ENCODE results near the gene MAN1C1. TPM values are rescaled to one million over a fixed set of nuclear protein-coding genes. Genes with fewer than 3 reads are reported as not detected.
A peak's percentile ranks its signal among the peaks of the same experiment; 100 is the strongest.

MAN1C1 gene
- total RNA-seq, 2 donors from 2014 or later, result 8.8 to 15.3 TPM

GRCh38 chr1:25829046-25829445 lies 212.5 kb downstream of the MAN1C1 start:
- no peak for DNase-seq (ENCODE audit: low spot score in 2 of 2)
- no peak overlapping the region for H3K27ac Mint-ChIP-seq
- H3K9me3 Mint-ChIP-seq, result no peaks in the 10 kb centered on the region
- no peak for ATAC-seq
- H3K36me3 Mint-ChIP-seq, result peaks cover 7 to 10% of the 10 kb centered on the region in 2 donors

DNA sequence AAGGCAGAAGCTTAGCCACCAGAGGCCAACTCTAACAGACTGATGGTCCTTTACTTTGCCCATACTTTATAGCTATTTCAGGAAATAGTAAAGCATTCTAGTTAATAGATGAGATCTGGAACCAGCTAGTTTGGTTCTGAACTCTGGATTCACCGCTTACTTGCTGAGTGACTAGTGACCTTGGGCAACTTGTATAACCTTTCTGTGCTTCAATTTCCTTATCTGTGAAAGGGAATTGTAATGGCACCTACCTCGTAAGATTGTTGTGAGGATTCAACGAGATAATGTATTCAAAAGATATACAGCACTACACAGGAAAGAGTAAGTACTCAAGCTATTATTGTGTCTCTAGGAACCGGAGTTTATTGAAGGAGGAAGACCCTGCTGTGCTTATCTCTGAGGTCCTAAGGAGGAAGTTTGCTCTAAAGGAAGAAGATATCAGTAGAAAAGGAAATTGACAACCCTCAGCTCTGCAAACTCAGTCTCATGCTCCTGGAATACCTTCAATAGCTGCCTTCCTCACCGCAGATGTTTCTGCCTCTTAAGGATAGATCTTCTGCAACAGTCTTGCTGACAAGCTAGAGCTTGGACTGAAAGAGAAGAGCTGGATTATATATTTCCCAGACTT lies 215.1 kb downstream of the MAN1C1 start:
- no peak for ATAC-seq
- H3K9me3 Mint-ChIP-seq, result no peaks in the 10 kb centered on the region
- peaks cover 11 to 17% of the 10 kb centered on the region in 2 donors for H3K36me3 Mint-ChIP-seq
- peak overlapping the region; percentile 15 to 75 for H3K27ac Mint-ChIP-seq
- no peak for DNase-seq (ENCODE audit: low spot score in 2 of 2)

DNA sequence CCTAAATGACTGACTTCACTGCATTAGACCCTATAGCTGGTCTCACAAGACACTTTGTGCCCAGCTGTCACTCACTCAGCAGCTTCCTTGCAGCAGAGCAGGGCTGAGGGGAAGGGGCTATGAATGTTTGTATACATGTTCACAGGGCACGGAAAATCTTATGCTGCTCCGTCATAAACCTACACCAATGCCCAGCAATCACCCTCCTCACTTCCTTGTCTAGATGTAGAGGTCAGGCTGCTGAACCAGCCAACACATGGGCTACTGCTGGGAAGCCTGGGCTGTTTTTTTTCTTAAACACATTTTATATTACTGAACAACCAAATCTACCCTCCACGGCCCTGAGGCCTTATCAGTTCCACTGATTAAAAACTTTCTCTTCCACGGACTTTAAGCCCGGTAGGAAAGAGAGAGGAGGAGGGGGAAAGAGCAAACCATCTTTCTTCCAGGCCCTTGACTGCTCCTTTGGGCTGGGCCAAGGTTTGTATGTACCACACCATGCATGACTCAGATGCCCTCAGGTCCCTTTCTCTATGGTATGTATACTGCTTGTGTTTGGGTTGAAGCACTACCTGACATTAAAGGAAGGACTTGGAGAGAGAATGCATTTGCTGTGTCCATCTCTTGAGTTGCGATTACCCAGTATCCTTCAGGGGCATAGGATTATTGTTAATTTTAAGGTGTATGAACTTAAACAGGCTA lies 215.9 kb downstream of the MAN1C1 start:
- ATAC-seq, result no peak
- peak overlapping the region in 1 of 2 donors; percentile 81 for H3K27ac Mint-ChIP-seq
- H3K9me3 Mint-ChIP-seq, result no peaks in the 10 kb centered on the region

GRCh38 chr1:25833158-25833557 lies 216.6 kb downstream of the MAN1C1 start:
- H3K9me3 Mint-ChIP-seq, result no peaks in the 10 kb centered on the region
- peaks cover 11 to 17% of the 10 kb centered on the region in 2 donors for H3K36me3 Mint-ChIP-seq
- H3K27ac Mint-ChIP-seq, result peak overlapping the region in 1 of 2 donors; percentile 81
- ATAC-seq (no peak), DNase-seq (ENCODE audit: low spot score in 2 of 2) (no peak)

More for the DNA sequence above, 215.9 kb downstream of the MAN1C1 start:
- peaks cover 11 to 17% of the 10 kb centered on the region in 2 donors for H3K36me3 Mint-ChIP-seq
- DNase-seq (ENCODE audit: low spot score in 2 of 2), result no peak

Other genes starting within 250 kb of the MAN1C1 start
- under 1 TPM in 1 of 2 donors, not detected in 1; 0.64 TPM for gene RHCE, start 196.0 kb upstream of the MAN1C1 start, total RNA-seq
- gene MACO1, start 185.9 kb upstream of the MAN1C1 start, total RNA-seq, result 10 to 100 TPM; 14.3 to 19.7 TPM
- gene LDLRAP1, start 73.2 kb upstream of the MAN1C1 start, total RNA-seq, result 10 to 100 TPM; 17.2 to 29.2 TPM
- gene SELENON, start 183.4 kb downstream of the MAN1C1 start, total RNA-seq, result 10 to 100 TPM; 13.5 to 34.9 TPM
- 10 to 100 TPM; 42.6 to 43.9 TPM for gene MTFR1L, start 203.2 kb downstream of the MAN1C1 start, total RNA-seq
- gene AUNIP, start 242.7 kb downstream of the MAN1C1 start, total RNA-seq, result 10 to 100 TPM in 1 of 2 donors, 1 to 10 TPM in 1; 8.6 to 10.6 TPM

All from activated naive CD4-positive, alpha-beta T cell treated with anti-CD3 and anti-CD28 coated beads, Interleukin-2, amount 50 U/mL, for 72 hours (primary cell).